Left renal pelvis (tissue), 4 donors: ENCODE data around the gene CTSC. TPM values are rescaled to one million over a fixed set of nuclear protein-coding genes. Genes with fewer than 3 reads are reported as not detected.
"Not testable (repeated sequence)": the region's sequence is repeated elsewhere in the genome, so short reads cannot be mapped to it uniquely, and the experiment has no call there.

ENCODE experiments used
- DNase-seq, 4 donors: peaks; one replicate each; pipeline ENCODE4 v3.0.0-alpha.2; 2013; ENCODE audit warnings: low read depth in 4 of 4, low spot score in 3 of 4
- polyA plus RNA-seq, 4 donors: library from polyadenylated mRNA; unstranded; fragments of 120-200 nt; gene quantifications; one replicate each; pipeline ENCODE4 v1.2.1, GENCODE V29; 2013; ENCODE audit not compliant: insufficient read length in 4 of 4

The CTSC gene
- polyA plus RNA-seq, 4 donors, result 206 to 355 (median 250) TPM

DNA sequence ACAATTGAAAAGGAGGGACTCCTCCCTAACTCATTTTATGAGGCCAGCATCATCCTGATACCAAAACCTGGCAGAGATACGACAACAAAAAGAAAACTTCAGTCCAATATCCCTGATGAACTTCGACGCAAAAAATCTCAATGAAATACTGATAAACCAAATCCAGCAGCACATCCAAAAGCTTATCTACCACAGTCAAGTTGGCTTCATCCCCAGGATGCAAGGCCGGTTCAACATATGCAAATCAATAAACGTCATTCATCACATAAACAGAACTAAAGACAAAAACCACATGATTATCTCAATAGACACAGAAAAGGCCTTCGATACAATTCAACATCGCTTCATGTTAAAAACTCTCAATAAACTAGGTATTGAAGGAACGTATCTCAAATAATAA, 14.7 kb downstream of the CTSC start:
- not testable (repeated sequence) for DNase-seq

DNA sequence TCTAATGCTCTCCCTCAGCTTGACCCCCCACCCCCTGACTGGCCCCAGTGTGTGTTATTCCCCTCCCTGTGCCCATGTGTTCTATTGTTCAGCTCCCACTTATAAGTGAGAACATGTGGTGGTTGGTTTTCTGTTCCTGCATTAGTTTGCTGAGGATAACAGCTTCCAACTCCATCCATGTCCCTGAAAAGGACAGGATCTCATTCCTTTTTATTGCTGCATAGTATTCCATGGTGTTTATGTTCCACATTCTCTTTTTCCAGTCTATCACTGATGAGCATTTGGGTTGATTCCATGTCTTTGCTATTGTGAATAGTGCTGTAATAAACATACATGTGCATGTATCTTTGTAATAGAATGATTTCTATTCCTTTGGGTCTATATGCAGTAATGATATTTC, 16.1 kb downstream of the CTSC start:
- not testable (repeated sequence) for DNase-seq

DNA sequence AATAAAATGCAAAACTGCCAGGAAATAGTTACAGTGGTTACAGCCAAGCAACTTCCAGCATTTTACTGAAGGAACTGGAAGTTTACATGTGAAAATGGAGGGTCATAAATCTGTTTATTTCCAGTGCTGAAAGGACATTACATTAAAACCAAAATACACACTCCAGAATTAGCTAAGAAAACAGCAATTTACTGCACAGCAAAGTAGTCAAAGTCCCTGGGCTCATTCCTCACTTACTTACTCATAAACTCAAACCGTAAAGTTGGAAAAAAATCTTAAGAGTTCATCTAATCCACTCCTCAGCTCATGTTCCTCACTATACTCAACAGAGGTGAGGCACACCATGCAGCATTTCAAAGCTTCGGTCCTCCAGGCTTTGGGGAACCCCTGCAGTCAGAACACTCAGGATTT, 17.4 kb downstream of the CTSC start:
- peak in 1 of 4 donors; percentile 31 for DNase-seq

GRCh38 chr11:88318017-88318416, 19.5 kb downstream of the CTSC start:
- no peak for DNase-seq

- DNase-seq, result no peak
Observed at GRCh38 chr11:88317536-88317935, 20.0 kb downstream of the CTSC start.

DNA sequence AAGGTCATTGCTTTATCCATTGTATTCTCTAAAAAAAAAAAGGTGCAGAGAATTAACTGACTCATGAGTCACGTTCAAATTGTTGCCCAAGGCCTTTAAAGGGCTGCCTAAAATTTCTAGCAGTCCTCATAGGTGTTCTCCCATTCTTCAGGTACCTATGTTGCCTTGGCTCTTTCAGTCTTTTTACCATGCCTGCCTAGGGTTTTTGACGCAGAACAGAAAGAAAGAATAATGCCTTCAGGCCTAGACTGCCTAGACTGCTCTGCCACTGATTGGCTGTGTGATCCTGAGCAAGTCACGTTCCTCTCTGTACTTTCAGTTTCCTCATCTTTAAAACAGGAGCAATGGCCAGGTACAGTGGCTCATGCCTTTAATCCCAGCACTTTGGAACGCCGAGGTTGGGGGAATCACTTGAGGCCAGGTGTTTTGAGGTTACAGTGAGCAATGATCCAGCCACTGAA, 21.5 kb downstream of the CTSC start:
- no peak for DNase-seq

DNA sequence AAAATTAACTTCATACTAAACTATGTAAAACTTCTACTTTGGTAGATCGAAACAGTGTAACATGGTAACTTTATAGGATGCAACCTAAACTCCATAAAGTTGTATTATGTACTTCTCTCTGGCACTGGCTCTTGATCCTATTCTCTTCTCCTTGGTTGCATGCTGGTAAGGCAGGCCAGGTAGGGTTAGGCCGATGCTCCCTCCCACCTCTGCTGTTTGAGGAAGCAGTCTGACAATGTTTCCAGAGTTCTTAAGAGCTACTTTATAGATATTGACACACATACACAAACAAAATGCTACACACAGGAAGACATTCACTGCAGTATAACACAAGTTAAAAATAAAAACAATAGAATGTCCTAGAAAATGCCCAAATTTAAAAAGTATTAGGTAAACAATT, 22.5 kb downstream of the CTSC start:
- no peak for DNase-seq

DNA sequence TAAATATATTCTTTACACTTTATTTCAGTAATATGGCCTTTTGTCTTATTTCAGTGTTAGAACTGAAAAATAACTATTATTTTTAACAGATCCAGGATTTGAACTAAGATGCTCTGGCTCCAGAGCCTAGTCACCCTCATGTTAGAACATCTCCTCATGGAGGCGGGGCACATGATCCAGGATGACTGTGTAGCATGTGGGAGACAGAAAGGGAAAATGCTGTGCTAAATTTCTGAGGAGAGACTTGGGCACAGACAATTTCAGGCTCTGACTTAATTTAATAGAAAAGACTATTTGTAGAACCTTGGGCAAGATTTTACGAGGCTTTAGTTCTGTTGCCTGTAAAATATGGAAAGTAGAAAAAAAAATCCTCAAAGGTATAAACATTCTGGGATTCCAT, 24.1 kb downstream of the CTSC start:
- DNase-seq, result no peak

GRCh38 chr11:88312628-88313027, 24.9 kb downstream of the CTSC start:
- no peak for DNase-seq

- DNase-seq, result no peak
Observed at GRCh38 chr11:88310246-88310645, 27.3 kb downstream of the CTSC start.

DNA sequence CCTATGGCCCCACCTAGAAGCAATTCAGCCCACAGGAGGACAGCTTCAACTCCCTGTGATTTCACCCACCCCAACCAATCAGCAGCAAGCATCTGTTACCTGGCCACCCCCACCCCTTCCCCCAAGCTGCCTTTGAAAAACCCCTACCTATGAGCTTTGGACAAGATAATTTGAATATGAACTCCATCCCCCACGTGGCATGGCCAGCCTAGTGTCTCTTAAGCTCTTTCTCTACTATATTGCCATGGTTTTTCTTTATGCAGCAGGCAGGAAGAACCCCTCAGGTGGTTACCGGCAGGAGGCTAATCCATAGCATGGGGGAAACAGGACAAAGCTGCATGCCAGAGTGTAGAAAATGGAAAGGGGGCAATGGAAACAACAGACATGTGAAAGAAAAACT, 29.0 kb downstream of the CTSC start:
- no peak for DNase-seq

DNA sequence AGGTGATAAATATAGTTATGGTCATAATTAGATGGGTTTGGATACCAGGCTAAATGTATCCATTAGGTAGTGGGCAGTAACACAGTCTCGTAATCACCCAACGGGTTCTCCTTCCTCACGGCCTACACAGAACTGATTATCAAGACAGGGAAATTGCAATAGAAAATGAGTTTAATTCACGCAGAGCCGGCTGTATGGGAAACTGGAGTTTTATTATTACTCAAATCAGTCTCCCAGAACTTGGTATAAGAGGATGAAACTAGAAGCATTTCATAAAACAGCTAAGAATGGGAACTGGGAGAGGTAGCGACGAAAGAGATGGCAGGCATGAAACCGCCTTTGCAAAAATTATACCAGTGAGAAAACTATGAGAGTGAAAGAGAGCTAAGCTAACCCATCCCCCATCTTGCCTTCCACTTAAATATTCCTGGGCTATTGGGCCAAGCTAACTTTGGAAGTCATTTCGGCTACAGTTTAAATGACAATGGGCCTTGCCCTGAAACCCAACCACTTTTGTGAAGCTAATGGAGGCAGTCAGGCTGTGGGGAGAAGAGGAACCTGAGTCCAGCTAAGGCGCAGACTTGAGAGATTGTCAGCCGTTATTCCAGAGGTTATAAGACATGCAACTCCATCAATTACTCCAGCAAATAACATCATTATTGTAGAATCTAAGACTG, 29.6 kb downstream of the CTSC start:
- DNase-seq, result no peak

- DNase-seq, result no peak
Observed at GRCh38 chr11:88306785-88307184, 30.8 kb downstream of the CTSC start.

GRCh38 chr11:88305430-88305829, 32.1 kb downstream of the CTSC start:
- DNase-seq, result no peak

- DNase-seq, result no peak
Observed at GRCh38 chr11:88304352-88304751, 33.2 kb downstream of the CTSC start.

- no peak for DNase-seq
Observed at GRCh38 chr11:88303037-88303436, 34.5 kb downstream of the CTSC start.

DNA sequence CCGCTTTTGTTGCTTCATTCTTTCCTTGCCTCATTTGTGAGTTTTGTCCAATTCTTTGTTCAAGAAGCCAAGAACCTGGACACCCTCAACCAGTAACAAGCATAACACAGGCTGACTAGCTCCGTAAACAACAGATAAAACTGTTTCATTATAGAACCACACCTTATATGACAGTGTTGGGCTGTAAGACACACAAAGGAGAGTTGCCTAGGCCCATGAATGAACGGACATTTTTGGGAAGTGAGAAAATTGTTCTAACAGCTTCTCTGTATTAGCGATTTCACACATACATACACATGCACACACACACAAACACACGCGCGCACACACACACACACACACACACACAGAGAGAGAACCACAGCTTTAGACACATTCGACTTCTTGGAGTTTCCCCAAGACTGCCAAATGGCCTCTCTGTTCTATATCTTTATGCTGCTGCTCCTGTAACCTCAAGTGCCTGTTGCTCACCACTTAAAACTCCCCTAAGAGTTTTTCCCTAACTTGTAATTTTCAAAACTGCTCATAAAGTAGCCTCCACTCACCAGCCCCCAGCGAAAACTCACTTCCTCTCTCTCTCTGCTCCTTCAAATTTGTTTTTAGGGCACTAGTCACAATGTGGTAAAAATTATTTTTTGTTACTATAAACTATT, 35.9 kb downstream of the CTSC start:
- DNase-seq, result no peak

- DNase-seq, result no peak
Observed at GRCh38 chr11:88300888-88301487, 36.5 kb downstream of the CTSC start.

GRCh38 chr11:88297863-88298262, 39.7 kb downstream of the CTSC start:
- DNase-seq, result no peak

- DNase-seq, result no peak
Observed at GRCh38 chr11:88297421-88297820, 40.1 kb downstream of the CTSC start.

- no peak for DNase-seq
Observed at GRCh38 chr11:88295028-88295427, 42.5 kb downstream of the CTSC start.

DNA sequence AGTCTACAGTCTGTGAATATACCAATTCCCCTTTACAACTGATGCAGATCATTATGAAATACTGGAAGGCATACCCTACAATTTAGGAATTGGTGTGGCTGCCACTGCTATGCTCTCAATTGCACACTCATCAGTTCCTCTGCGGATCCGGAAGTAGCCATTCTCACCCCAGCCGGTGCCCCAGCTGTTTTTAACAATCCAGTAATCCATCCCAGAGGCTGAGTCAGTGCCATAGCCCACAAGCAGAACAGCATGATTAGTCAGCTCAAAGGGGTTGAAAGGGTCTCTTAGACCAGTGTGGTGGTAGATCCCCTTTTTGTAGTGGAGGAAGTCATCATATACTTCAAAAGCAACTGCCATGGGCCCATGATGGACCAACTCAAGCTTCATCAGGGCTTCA, 43.6 kb downstream of the CTSC start:
- DNase-seq, result no peak
